ENCODE data around the gene MYF6.
A peak's percentile ranks its signal among the peaks of the same experiment; 100 is the strongest.

The MYF6 gene

DNA sequence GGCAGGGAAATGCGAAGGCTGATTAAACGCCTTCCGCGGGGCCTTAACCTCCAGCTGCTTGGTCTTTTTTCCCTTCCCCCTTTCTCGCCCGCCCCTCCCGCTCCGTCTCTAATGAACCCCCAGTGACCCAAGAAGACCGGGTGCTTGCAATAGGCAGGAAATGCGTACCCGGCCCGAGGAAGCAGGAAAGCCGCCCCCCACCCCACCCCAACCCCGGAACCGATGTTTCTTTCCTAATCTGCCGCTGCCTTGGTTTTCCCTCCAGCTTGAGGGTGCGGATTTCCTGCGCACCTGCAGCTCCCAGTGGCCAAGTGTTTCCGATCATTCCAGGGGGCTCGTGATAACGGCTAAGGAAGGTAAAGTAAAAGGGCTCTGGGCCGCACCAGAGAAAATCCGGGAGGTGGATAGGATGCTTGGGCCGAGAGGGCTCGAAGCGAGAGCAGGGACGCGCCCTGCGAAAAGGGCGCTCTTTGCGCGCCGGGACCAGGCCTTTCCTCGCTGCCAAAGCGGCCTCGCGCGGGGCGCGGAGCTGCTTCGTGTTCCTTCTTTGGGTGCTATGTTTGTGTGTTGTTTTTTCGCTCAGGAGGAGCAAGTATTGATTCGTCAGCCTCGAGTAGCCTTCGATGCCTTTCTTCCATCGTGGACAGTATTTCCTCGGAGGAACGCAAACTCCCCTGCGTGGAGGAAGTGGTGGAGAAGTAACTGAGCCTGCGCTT, 983 bp downstream of the MYF6 start:
- H3K9ac ChIP-seq (ENCODE audit: low read length): peak overlapping the region; percentile 1
- H3K27me3 ChIP-seq (replicated peaks; ENCODE audit: control insufficient read depth, insufficient read depth, low read length): peaks cover 22% of the 10 kb centered on the region
- H3K4me1 ChIP-seq (ENCODE audit: control insufficient read depth, insufficient read depth, low read length): peaks cover 14% of the 10 kb centered on the region
- H3K36me3 ChIP-seq (ENCODE audit: control insufficient read depth, insufficient read depth, low read length, severe bottlenecking): no peaks in the 10 kb centered on the region
- no peak for DNase-seq (ENCODE audit: low read depth)
- peak overlapping the region; percentile 68 for H3K4me3 ChIP-seq (ENCODE audit: low read length)
- no peaks in the 10 kb centered on the region for H3K9me3 ChIP-seq (ENCODE audit: control insufficient read depth, low read length)

DNA sequence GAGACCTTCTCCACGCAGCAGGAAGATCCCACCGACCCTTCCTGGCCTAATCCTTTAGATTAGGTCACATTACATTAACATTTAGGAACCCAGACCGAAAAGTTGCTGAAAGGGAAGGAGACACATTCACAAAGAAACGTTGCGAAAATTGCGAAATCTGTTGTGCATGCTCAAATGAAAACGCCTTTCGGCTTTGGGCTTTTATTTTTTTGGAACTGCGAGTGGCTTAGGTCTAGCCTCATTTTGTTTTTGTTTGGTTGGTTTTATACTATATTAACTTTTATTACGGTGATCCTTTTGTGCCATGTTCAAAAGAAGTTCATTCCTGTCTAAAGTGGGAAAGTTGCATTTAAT, 1.5 kb downstream of the MYF6 start:
- no peaks in the 10 kb centered on the region for H3K9me3 ChIP-seq (ENCODE audit: control insufficient read depth, low read length)
- peaks cover 9% of the 10 kb centered on the region for H3K4me1 ChIP-seq (ENCODE audit: control insufficient read depth, insufficient read depth, low read length)
- no peak for DNase-seq (ENCODE audit: low read depth)
- H3K4me3 ChIP-seq (ENCODE audit: low read length): peak overlapping the region; percentile 68
- H3K27me3 ChIP-seq (replicated peaks; ENCODE audit: control insufficient read depth, insufficient read depth, low read length): peaks cover 22% of the 10 kb centered on the region
- H3K36me3 ChIP-seq (ENCODE audit: control insufficient read depth, insufficient read depth, low read length, severe bottlenecking): no peaks in the 10 kb centered on the region
- peak overlapping the region; percentile 1 for H3K9ac ChIP-seq (ENCODE audit: low read length)

DNA sequence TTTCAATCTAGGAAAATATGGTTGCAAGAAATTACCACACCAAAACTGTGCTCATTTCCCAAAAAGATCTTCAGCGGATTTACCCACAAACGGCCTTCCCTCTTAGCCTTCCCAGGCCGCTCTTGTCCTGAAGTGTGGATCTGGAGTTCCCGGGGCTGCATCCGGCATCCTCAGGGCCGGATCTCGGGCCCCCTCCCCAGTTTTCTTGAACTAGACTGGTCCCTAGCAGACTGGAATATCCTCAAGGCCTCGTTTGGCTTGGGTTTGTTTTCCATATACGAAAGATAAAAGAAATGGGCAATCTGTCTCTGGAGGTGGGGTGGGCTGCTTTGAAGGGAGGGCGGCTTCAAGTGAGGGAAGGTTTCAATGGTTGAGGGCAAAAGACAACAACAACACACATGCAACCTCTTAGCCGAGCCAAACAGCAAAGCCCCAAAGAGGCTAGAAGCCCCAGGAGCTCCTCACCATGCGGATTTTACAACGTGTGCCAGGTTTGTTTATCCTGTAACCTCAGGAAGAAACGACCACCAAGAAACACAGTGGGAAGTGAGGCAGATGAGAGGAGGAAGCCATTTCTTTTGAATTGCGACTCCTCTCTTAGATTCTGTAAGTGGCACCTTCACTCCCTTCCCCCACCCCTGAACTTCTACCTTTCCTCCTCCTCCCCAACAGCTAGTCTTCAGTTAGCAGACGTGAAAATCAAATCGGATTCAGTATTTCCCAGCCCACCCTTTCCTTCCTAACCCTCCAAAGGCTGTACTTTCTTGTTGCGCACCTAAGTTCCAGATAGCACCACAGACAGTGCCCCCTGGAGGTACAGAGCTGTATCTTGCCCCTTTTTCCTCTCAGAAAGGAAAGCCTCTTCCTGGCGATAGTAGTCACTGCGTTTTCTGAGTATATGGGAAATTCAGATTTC, 2.6 kb downstream of the MYF6 start:
- no peak for DNase-seq (ENCODE audit: low read depth)
- Histone ChIP-seq H3K9ac (ENCODE audit: low read length) (no peak overlapping the region), H3K4me1 (ENCODE audit: control insufficient read depth, insufficient read depth, low read length) (peaks cover 10% of the 10 kb centered on the region), H3K4me3 (ENCODE audit: low read length) (no peak overlapping the region), H3K9me3 (ENCODE audit: control insufficient read depth, low read length) (no peaks in the 10 kb centered on the region), H3K27me3 (replicated peaks; ENCODE audit: control insufficient read depth, insufficient read depth, low read length) (peaks cover 31% of the 10 kb centered on the region), H3K36me3 (ENCODE audit: control insufficient read depth, insufficient read depth, low read length, severe bottlenecking) (no peaks in the 10 kb centered on the region)

DNA sequence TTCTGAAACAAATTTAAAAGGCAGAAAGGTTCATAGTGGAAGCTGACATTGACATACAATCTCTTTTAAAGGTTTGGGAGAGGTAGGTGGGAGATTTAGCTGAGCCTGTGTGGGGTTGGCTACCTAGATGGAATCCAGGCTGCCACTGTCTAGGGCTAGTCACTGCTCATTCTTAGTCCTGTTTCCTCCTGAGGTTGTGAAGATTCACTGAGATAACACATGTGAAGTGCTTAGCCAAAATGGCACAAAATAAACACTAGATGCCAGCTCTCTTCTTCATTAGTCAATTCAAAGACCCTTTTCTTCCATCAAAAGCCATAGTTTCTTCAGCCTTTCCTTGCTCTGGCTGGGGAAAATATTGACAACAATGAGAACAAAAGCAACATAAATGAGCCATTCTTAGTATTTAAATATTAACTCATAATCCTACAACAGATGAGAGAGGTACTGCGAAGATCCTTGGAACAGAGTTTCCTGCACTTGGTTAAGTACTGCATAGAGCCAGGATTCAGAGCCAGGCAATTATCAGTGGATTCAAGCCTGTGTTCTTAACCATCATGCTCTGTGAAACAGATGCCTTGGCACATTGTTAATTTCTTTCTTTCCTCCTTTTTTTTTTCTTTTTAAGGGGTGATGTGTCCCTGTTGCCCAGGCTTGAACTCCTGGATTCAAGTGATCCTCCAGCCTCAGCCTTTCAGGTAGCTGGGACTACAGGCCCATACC, 3.5 kb downstream of the MYF6 start:
- Histone ChIP-seq H3K4me1 (ENCODE audit: control insufficient read depth, insufficient read depth, low read length) (peaks cover 10% of the 10 kb centered on the region), H3K27me3 (replicated peaks; ENCODE audit: control insufficient read depth, insufficient read depth, low read length) (peaks cover 39% of the 10 kb centered on the region), H3K9ac (ENCODE audit: low read length) (no peak overlapping the region), H3K9me3 (ENCODE audit: control insufficient read depth, low read length) (no peaks in the 10 kb centered on the region), H3K36me3 (ENCODE audit: control insufficient read depth, insufficient read depth, low read length, severe bottlenecking) (no peaks in the 10 kb centered on the region), H3K4me3 (ENCODE audit: low read length) (no peak overlapping the region)
- DNase-seq (ENCODE audit: low read depth): no peak

DNA sequence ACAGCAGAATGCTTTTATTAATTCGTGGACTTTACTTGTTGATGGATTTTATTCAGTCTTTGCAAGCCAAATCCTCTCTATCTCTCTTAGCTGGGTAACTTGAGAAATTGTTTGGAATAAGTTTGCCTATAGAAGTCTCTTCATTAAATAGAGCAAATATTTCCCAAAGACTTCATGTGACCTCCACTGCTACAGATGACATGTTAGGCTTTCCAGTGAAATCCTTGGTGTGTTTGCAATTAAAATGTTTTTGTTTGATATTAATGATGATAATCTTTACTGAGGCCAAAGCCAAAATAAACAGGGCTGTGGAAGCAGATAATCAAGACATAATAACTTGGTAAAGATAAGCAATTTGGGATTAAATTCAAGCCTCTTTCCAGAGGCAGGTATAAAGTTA, 4.4 kb downstream of the MYF6 start:
- Histone ChIP-seq H3K36me3 (ENCODE audit: control insufficient read depth, insufficient read depth, low read length, severe bottlenecking) (no peaks in the 10 kb centered on the region), H3K4me3 (ENCODE audit: low read length) (no peak overlapping the region), H3K27me3 (replicated peaks; ENCODE audit: control insufficient read depth, insufficient read depth, low read length) (peaks cover 49% of the 10 kb centered on the region), H3K4me1 (ENCODE audit: control insufficient read depth, insufficient read depth, low read length) (peaks cover 10% of the 10 kb centered on the region), H3K9ac (ENCODE audit: low read length) (no peak overlapping the region), H3K9me3 (ENCODE audit: control insufficient read depth, low read length) (no peaks in the 10 kb centered on the region)
- DNase-seq (ENCODE audit: low read depth): no peak

DNA sequence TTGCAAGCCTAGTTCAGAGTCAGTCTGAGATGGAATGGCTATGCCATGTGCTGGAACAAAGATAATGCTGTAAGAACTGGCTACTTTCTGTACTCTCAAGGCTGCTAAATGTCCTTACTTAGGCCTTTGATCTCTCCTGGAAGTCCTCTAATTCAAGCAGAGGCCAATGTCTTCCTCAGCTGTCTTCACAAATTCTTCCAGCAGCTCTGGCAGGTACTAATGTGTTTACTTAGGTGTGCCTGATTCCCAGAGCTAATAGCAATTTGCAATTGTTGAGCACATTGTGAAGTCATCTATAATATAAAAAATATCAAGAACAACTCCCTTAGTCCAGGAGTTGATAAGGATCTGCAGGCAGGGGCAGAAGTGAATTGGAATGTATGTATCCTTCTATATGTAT, 5.4 kb downstream of the MYF6 start:
- DNase-seq (ENCODE audit: low read depth): no peak
- no peak overlapping the region for H3K9ac ChIP-seq (ENCODE audit: low read length)
- H3K4me3 ChIP-seq (ENCODE audit: low read length): no peak overlapping the region
- H3K4me1 ChIP-seq (ENCODE audit: control insufficient read depth, insufficient read depth, low read length): peaks cover 10% of the 10 kb centered on the region
- H3K36me3 ChIP-seq (ENCODE audit: control insufficient read depth, insufficient read depth, low read length, severe bottlenecking): no peaks in the 10 kb centered on the region
- peaks cover 59% of the 10 kb centered on the region for H3K27me3 ChIP-seq (replicated peaks; ENCODE audit: control insufficient read depth, insufficient read depth, low read length)
- no peaks in the 10 kb centered on the region for H3K9me3 ChIP-seq (ENCODE audit: control insufficient read depth, low read length)

DNA sequence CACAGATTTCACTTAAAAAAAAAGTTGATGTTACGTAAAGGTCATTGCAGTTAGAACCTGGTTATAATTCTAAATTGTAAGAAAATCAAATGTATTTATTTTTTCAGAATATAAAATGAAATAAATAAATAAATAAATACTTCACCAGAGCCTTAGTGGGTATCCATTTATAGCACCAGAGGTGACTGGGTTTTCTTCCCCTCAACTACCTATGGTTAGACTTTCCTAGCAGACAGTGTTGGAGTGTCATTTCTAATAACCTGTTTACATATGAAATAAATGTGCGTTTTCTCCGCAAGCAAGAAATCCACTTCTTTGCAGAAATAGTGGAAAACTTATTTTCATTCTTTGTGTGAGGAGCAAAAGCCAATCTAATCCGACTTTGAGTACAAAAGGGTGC, 6.0 kb downstream of the MYF6 start:
- Histone ChIP-seq H3K4me3 (ENCODE audit: low read length) (peak overlapping the region; percentile 74), H3K4me1 (ENCODE audit: control insufficient read depth, insufficient read depth, low read length) (peaks cover 10% of the 10 kb centered on the region), H3K27me3 (replicated peaks; ENCODE audit: control insufficient read depth, insufficient read depth, low read length) (peaks cover 60% of the 10 kb centered on the region), H3K9ac (ENCODE audit: low read length) (no peak overlapping the region), H3K36me3 (ENCODE audit: control insufficient read depth, insufficient read depth, low read length, severe bottlenecking) (no peaks in the 10 kb centered on the region), H3K9me3 (ENCODE audit: control insufficient read depth, low read length) (no peaks in the 10 kb centered on the region)
- DNase-seq (ENCODE audit: low read depth): no peak

DNA sequence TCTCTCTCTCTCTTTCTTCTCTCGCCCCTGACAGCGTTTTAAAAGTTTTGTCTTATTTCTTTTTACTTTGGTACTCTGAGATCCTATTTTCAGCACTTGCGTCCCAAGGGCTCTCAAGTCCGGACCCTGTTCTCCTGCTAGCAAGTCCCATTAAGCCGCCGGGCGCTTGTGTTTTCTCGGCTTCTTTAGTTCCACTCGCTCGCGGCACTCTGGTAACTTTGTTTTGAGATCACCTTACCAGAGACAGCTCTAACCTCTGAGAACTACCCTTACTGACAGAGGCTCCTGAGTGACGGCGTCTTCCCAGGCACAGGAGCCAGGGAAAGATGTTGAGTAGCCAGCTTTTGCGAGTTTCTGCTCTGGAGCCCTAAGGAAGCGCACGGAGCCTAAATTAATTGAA, 6.6 kb downstream of the MYF6 start:
- H3K9ac ChIP-seq (ENCODE audit: low read length): no peak overlapping the region
- H3K36me3 ChIP-seq (ENCODE audit: control insufficient read depth, insufficient read depth, low read length, severe bottlenecking): no peaks in the 10 kb centered on the region
- H3K9me3 ChIP-seq (ENCODE audit: control insufficient read depth, low read length): no peaks in the 10 kb centered on the region
- no peak for DNase-seq (ENCODE audit: low read depth)
- H3K27me3 ChIP-seq (replicated peaks; ENCODE audit: control insufficient read depth, insufficient read depth, low read length): peaks cover 54% of the 10 kb centered on the region
- H3K4me3 ChIP-seq (ENCODE audit: low read length): peak overlapping the region; percentile 74
- peaks cover 4% of the 10 kb centered on the region for H3K4me1 ChIP-seq (ENCODE audit: control insufficient read depth, insufficient read depth, low read length)

DNA sequence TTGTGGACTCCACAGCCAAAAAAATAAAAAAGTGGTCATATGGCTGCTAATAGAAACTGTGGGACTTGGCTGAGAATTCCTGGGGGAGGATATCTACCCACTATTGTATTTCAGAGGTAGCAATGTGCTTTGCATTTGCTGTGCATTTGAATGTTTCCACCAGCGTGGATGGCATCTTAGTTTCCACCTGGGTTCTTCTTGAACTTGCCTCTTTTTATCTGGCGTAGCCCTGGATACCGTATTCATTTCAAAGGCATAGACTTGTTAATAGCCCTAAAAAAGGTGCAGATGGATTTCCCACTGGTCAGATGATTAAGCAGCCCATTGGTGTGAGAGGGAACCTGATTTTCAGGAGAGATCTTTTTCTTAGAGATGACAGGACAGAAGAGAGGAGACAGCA, 7.4 kb downstream of the MYF6 start:
- Histone ChIP-seq H3K9me3 (ENCODE audit: control insufficient read depth, low read length) (no peaks in the 10 kb centered on the region), H3K36me3 (ENCODE audit: control insufficient read depth, insufficient read depth, low read length, severe bottlenecking) (no peaks in the 10 kb centered on the region), H3K4me1 (ENCODE audit: control insufficient read depth, insufficient read depth, low read length) (peaks cover 3% of the 10 kb centered on the region), H3K27me3 (replicated peaks; ENCODE audit: control insufficient read depth, insufficient read depth, low read length) (peaks cover 48% of the 10 kb centered on the region), H3K4me3 (ENCODE audit: low read length) (no peak overlapping the region), H3K9ac (ENCODE audit: low read length) (no peak overlapping the region)
- no peak for DNase-seq (ENCODE audit: low read depth)

DNA sequence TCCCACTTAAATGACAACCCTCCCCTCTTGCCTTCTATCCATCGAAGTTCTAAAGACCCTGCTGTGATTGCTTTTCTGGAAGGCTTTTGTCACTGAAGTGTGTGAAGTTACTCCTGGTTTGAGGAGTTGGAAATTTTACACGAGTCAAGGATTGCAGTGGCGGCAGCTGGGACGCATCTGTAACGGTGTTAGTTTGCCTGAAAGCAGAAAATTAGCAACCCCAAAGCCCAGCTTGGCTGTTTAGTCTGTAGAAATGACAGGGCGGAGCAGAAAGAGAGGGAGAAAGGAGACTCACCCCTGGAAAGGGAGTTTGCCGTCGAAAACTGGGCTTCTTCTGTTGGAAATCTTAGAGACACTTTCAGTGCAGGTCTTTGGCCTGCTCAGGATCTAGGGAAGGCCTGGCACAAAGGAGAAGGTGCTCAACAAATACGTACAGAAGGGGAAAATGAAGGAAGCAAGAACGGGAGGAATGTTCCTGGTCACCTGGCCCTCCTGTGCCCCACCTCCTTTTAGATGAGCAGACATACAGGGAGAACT, 8.3 kb downstream of the MYF6 start:
- Histone ChIP-seq H3K36me3 (ENCODE audit: control insufficient read depth, insufficient read depth, low read length, severe bottlenecking) (no peaks in the 10 kb centered on the region), H3K4me1 (ENCODE audit: control insufficient read depth, insufficient read depth, low read length) (peaks cover 3% of the 10 kb centered on the region), H3K27me3 (replicated peaks; ENCODE audit: control insufficient read depth, insufficient read depth, low read length) (peaks cover 40% of the 10 kb centered on the region), H3K4me3 (ENCODE audit: low read length) (no peak overlapping the region), H3K9ac (ENCODE audit: low read length) (no peak overlapping the region), H3K9me3 (ENCODE audit: control insufficient read depth, low read length) (no peaks in the 10 kb centered on the region)
- no peak for DNase-seq (ENCODE audit: low read depth)
